ENCODE measurements around the gene FAM47B.

DNA sequence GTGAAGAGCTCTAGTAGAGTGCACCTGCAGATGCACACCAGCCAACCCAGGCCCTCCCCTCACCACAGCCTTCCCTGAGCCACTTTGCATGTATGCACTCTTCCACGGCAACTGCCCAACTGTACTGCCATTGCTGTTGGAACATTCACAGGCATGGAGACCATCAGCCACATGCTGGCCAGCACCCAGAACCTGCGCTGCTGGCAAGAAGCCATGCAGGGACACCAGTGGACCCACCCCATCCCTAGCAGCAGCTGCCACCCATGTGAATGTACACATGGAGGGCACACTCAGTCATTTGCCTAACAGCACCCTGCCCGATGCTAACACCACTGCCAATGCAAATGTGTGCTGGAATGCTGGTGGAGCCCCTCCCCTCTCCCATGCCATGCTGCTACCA, 35.6 kb downstream of the FAM47B start:
- TF ChIP-seq, protein P1, sequence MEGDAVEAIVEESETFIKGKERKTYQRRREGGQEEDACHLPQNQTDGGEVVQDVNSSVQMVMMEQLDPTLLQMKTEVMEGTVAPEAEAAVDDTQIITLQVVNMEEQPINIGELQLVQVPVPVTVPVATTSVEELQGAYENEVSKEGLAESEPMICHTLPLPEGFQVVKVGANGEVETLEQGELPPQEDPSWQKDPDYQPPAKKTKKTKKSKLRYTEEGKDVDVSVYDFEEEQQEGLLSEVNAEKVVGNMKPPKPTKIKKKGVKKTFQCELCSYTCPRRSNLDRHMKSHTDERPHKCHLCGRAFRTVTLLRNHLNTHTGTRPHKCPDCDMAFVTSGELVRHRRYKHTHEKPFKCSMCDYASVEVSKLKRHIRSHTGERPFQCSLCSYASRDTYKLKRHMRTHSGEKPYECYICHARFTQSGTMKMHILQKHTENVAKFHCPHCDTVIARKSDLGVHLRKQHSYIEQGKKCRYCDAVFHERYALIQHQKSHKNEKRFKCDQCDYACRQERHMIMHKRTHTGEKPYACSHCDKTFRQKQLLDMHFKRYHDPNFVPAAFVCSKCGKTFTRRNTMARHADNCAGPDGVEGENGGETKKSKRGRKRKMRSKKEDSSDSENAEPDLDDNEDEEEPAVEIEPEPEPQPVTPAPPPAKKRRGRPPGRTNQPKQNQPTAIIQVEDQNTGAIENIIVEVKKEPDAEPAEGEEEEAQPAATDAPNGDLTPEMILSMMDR (IDR thresholded peaks at IDR 0.05; ENCODE audit: control extremely low read depth in 1 of 3, insufficient read depth in 1 of 3, low read depth in 1 of 3, low read length in 3 of 3): no peak
- TF ChIP-seq ZNF274 (IDR thresholded peaks at IDR 0.05; ENCODE audit: borderline replicate concordance, extremely low read depth, low read length) (no peak), CREB1 (IDR thresholded peaks at IDR 0.05) (no peak), RAD21 (IDR thresholded peaks at IDR 0.05 in 1 of 2, conservative IDR thresholded peaks at IDR 0.05 in 1 of 2; ENCODE audit: low read depth in 2 of 2, low read length in 2 of 2) (no peak), TAF1 (IDR thresholded peaks at IDR 0.05; ENCODE audit: low read depth, low read length) (no peak)
